ENCODE results near the gene PACSIN2. TPM values are rescaled to one million over a fixed set of nuclear protein-coding genes. Genes with fewer than 3 reads are reported as not detected.

Gene PACSIN2
- total and polyA plus RNA-seq, 8 donors, result 63.4 to 149 (median 66.2) TPM

- ATAC-seq (no peak), DNase-seq (no peak)
- TF ChIP-seq CTCF (IDR thresholded peaks at IDR 0.05), result no peak
- Histone ChIP-seq H3K9me3 (no peaks in the 10 kb centered on the region), H3K36me3 (peaks cover 0 to 5% of the 10 kb centered on the region in 2 donors), H3K4me3 (no peak overlapping the region), H3K27ac (no peak overlapping the region), H3K4me1 (peaks cover 6 to 66% of the 10 kb centered on the region in 2 donors), H3K27me3 (no peaks in the 10 kb centered on the region)
- intact Hi-C loops (cut with DNase I), result no loop called here
These were observed 98.8 kb downstream of the PACSIN2 start for GRCh38 chr22:42915980-42916765.

GRCh38 chr22:42914511-42915076, 100.4 kb downstream of the PACSIN2 start:
- Histone ChIP-seq H3K4me1 (peaks cover 6 to 52% of the 10 kb centered on the region in 2 donors), H3K36me3 (peaks cover 0 to 21% of the 10 kb centered on the region in 2 donors), H3K27me3 (no peaks in the 10 kb centered on the region), H3K9me3 (no peaks in the 10 kb centered on the region), H3K27ac (no peak overlapping the region), H3K4me3 (no peak overlapping the region)
- ATAC-seq, result no peak
- no peak for DNase-seq
- no peak for TF ChIP-seq CTCF (IDR thresholded peaks at IDR 0.05)
- intact Hi-C loops (cut with DNase I), result no loop called here

- Histone ChIP-seq H3K9me3 (no peaks in the 10 kb centered on the region), H3K4me1 (peaks cover under 1 to 46% of the 10 kb centered on the region in 2 donors), H3K27ac (no peak overlapping the region), H3K27me3 (no peaks in the 10 kb centered on the region), H3K36me3 (peaks cover 0 to 27% of the 10 kb centered on the region in 2 donors), H3K4me3 (no peak overlapping the region)
- no peak for ATAC-seq
- intact Hi-C loops (cut with DNase I), result no loop called here
- DNase-seq, result no peak
- TF ChIP-seq CTCF (IDR thresholded peaks at IDR 0.05), result no peak
These were observed 101.0 kb downstream of the PACSIN2 start for GRCh38 chr22:42913874-42914510.

DNA sequence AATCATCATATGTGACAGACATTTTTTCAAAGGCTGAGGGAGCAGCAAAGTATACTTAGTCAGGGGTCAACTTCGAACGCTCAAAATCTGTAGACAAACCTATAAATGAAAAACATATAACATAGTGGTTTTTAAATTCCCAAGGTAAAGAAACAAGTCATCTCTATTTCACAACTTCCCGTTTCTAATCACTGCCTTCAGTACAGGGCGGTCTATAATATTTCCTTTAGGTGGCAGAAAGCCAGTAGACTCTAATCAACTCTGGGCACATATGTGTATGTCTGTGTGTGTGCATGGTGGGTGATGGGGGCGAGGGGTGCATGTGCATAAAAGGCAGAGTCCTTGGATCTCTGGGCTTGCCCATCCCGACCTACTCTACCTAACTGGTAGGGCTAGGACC, 102.9 kb downstream of the PACSIN2 start:
- ATAC-seq, result no peak
- H3K27ac ChIP-seq, result peak overlapping the region in 1 of 2 donors; percentile 61

More for the DNA sequence above, 102.9 kb downstream of the PACSIN2 start:
- intact Hi-C loops (cut with DNase I), result no loop called here
- no peak overlapping the region for H3K4me3 ChIP-seq
- H3K9me3 ChIP-seq, result no peaks in the 10 kb centered on the region
- DNase-seq, result no peak
- H3K36me3 ChIP-seq, result peaks cover 0 to 44% of the 10 kb centered on the region in 2 donors
- H3K4me1 ChIP-seq, result peaks cover 5 to 53% of the 10 kb centered on the region in 2 donors
- H3K27me3 ChIP-seq, result no peaks in the 10 kb centered on the region
- TF ChIP-seq CTCF (IDR thresholded peaks at IDR 0.05), result no peak

All from left lung (tissue), 10 donors.